SK-N-MC (cell line): ENCODE results near the gene APOE.
"Not testable (repeated sequence)": the region's sequence is repeated elsewhere in the genome, so short reads cannot be mapped to it uniquely, and the experiment has no call there.

ENCODE experiments used
- DNase-seq: peaks from one replicate; pipeline ENCODE4 v3.0.0-alpha.2; 2011; ENCODE audit warnings: low read depth, low spot score
- H3K27ac ChIP-seq: fragments of 200-600 bp; sonication (generic); 2 replicates; pipeline ENCODE4 v1.5.1; 2016; ENCODE audit warnings: mixed run types
- H3K36me3 ChIP-seq: fragments of 200-600 bp; sonication (generic); 2 replicates; pipeline ENCODE4 v1.6.1; 2017; ENCODE audit warnings: antibody characterized with exemption, low read length, mixed read lengths; ENCODE audit not compliant: insufficient read depth
- H3K4me3 ChIP-seq: fragments of 200-600 bp; sonication (generic); 2 replicates; pipeline ENCODE4 v1.5.1; 2016
- H3K9ac ChIP-seq: fragments of 200-600 bp; sonication (generic); 2 replicates; pipeline ENCODE4 v1.8.0; 2017; ENCODE audit warnings: mixed run types, mixed read lengths; ENCODE audit not compliant: insufficient read length
- H3K9me3 ChIP-seq: fragments of 200-600 bp; sonication (generic); 2 replicates; pipeline ENCODE4 v1.6.1; 2017; ENCODE audit warnings: low read depth, mild to moderate bottlenecking, antibody characterized with exemption, low read length, moderate library complexity, mixed read lengths
- EZH2 ChIP-seq: fragments of 200-600 bp; sonication (generic); IDR thresholded peaks from one replicate; pipeline ENCODE4 v1.6.1; 2017; ENCODE audit warnings: antibody characterized with exemption
- FOXP2 ChIP-seq: optimal IDR thresholded peaks from 2 replicates; pipeline ENCODE3; 2011; ENCODE audit warnings: mild to moderate bottlenecking, moderate library complexity; ENCODE audit not compliant: insufficient read depth; ENCODE audit errors: extremely low read length, control extremely low read depth
- POLR2AphosphoS5 ChIP-seq: IDR thresholded peaks from 2 replicates; pipeline ENCODE4 v1.6.1; 2012; ENCODE audit warnings: mild to moderate bottlenecking, low read depth, low read length, borderline replicate concordance

The APOE gene

GRCh38 chr19:44909775-44910174 is 4.2 kb downstream of the APOE start:
- no peak for DNase-seq

DNA sequence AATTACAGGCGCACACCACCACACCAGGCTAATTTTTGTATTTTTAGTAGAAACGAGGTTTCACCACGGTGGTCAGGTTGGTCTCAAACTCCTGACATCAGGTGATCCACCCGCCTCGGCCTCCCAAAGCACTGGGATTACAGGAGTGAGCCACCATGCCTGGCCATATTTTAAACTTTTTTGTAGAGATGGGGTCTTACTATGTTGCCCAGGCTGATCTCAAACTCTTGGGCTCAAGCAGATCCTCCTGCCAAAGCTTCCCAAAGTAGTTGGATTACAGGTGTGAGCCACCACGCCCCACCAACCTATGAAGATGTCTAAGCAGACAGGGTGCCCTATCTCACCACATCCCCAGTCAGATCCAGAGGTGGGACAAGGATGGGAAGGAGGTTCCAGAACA is 6.3 kb downstream of the APOE start:
- not testable (repeated sequence) for DNase-seq, H3K27ac ChIP-seq, H3K4me3 ChIP-seq, H3K9ac ChIP-seq, H3K9me3 ChIP-seq, H3K36me3 ChIP-seq

More at GRCh38 chr19:44909775-44910174, 4.2 kb downstream of the APOE start:
- Histone ChIP-seq H3K9ac (no peak overlapping the region), H3K36me3 (no peaks in the 10 kb centered on the region), H3K4me3 (no peak overlapping the region), H3K9me3 (no peaks in the 10 kb centered on the region), H3K27ac (no peak overlapping the region)
- TF ChIP-seq POLR2AphosphoS5 (no peak), EZH2 (no peak), FOXP2 (no peak)

GRCh38 chr19:44912854-44913253 is 7.3 kb downstream of the APOE start:
- Histone ChIP-seq H3K9me3 (no peaks in the 10 kb centered on the region), H3K27ac (no peak overlapping the region), H3K4me3 (no peak overlapping the region), H3K36me3 (no peaks in the 10 kb centered on the region), H3K9ac (no peak overlapping the region)
- TF ChIP-seq FOXP2 = no peak
- TF ChIP-seq POLR2AphosphoS5 = no peak
- TF ChIP-seq EZH2 = no peak
- no peak for DNase-seq

DNA sequence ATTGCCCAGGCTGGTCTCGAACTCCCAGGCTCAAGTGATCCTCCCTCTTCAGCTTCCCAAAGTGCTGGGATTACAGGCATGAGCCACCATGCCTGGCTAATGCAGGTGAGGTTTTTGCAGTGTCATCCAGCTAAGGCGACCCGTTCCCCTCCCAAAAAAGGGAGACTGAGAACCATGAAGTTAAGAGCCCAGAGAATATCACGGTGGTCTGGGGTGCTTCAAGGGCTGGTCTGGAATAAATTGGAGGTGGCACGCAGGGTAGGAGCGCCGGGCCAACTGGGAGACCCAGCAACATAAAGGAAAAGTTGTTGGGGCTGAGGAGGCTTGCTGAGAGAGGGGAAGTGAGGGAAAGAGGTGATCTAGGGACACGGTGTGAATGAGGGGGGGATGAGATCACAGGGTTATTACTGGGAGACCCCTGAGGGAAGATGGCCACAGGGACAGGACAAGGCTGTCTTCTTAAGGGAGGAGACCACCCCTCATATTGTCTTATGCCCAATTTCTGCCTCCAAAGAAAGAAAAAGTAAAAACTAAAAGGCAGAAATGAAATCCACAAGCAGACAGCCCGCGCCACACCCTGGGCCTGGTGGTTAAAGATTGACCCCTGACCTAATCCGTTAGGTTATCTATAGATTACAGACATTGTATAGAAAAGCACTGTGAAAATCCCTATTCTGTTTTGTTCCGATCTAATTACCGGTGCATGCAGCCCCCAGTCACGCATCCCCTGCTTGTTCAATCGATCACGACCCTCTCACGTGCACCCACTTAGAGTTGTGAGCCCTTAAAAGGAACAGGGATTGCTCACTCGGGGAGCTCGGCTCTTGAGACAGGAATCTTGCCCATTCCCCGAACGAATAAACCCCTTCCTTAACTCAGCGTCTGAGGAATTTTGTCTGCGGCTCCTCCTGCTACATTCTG is 8.2 kb downstream of the APOE start:
- H3K27ac ChIP-seq, H3K9ac ChIP-seq, DNase-seq, H3K36me3 ChIP-seq, H3K4me3 ChIP-seq, H3K9me3 ChIP-seq: not testable (repeated sequence)

DNA sequence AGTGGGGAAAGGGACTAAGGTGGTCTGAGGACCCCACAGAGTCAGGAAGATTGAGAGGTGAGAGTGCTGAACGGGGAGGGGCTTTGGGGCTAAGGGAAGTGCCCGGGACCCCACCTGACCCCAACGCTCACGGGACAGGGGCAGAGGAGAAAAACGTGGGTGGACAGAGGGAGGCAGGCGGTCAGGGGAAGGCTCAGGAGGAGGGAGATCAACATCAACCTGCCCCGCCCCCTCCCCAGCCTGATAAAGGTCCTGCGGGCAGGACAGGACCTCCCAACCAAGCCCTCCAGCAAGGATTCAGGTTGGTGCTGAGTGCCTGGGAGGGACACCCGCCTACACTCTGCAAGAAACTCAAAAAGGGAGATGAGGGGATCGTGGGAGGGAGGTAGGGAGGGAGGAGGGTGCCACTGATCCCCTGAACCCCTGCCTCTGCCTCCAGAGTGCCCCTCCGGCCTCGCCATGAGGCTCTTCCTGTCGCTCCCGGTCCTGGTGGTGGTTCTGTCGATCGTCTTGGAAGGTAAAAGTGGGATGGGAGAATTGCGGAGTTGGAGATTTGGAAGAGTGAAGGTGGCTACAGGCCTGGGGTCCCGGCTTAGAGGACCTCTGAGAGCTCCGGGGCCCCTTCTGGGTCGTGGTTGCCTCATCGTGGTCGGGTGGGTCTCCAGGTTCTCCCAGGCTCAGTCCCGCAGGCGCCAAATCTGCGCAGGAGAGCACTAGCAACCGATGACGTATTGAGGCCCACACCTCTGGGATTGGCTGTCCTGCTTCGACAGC is 9.0 kb downstream of the APOE start, which contains the start of gene APOC1:
APOC1 (plus strand) TSS at position 176 of the 774 bp plus-strand sequence; CDS start at position 460, 284 bp downstream.
- not testable (repeated sequence) for H3K36me3 ChIP-seq, H3K9me3 ChIP-seq, H3K27ac ChIP-seq
- peak within 1 kb of the TSS; percentile 71 for H3K4me3 ChIP-seq
- H3K9ac ChIP-seq = peak within 1 kb of the TSS; percentile 71
- peak; percentile 51 for DNase-seq

DNA sequence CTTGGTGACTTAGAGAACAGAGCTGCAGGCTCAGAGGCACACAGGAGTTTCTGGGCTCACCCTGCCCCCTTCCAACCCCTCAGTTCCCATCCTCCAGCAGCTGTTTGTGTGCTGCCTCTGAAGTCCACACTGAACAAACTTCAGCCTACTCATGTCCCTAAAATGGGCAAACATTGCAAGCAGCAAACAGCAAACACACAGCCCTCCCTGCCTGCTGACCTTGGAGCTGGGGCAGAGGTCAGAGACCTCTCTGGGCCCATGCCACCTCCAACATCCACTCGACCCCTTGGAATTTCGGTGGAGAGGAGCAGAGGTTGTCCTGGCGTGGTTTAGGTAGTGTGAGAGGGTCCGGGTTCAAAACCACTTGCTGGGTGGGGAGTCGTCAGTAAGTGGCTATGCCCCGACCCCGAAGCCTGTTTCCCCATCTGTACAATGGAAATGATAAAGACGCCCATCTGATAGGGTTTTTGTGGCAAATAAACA is 18.7 kb downstream of the APOE start:
- TF ChIP-seq POLR2AphosphoS5 (no peak), FOXP2 (no peak), EZH2 (no peak)
- Histone ChIP-seq H3K9ac (no peak overlapping the region), H3K36me3 (no peaks in the 10 kb centered on the region), H3K27ac (no peak overlapping the region), H3K9me3 (no peaks in the 10 kb centered on the region), H3K4me3 (no peak overlapping the region)
- no peak for DNase-seq

DNA sequence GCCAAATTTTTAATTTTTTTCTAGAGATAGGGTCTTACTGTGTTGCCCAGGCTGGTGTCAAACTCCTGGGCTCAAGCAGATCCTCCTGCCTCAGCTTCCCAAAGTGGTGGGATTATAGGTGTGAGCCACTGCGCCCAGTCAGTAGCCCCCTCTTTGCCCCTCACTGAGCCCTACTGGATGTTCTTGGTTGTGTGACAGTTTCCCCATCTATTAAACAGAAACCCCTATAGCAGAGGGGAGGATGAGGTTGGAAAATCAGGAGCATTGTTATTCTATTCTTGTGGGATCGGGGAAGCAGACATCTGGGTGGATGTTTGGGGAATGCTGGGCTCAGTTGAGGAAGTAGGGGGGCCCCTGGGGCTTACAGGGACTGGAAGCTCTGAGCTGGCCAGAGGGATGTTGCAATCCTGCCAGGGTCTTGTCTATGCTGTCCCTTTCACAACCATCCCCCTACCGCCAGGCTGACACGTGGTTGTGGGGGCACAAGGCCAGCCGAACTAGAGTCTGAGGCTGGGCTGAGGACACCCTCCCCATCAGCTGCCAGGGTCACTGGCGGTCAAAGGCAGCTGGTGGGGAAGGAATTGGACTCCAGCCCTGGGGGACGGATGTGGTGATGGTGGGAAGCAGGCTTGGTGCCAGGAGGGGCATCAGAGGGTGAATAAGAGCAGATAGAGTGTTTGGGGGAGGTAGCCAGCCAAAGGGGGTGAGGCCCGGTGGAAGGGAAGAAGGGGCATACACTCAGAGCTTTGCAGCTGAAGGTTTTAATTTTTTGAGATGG is 19.7 kb downstream of the APOE start:
- TF ChIP-seq EZH2 (no peak), POLR2AphosphoS5 (no peak), FOXP2 (no peak)
- Histone ChIP-seq H3K9me3 (no peaks in the 10 kb centered on the region), H3K9ac (no peak overlapping the region), H3K27ac (no peak overlapping the region), H3K4me3 (no peak overlapping the region), H3K36me3 (no peaks in the 10 kb centered on the region)
- no peak for DNase-seq

DNA sequence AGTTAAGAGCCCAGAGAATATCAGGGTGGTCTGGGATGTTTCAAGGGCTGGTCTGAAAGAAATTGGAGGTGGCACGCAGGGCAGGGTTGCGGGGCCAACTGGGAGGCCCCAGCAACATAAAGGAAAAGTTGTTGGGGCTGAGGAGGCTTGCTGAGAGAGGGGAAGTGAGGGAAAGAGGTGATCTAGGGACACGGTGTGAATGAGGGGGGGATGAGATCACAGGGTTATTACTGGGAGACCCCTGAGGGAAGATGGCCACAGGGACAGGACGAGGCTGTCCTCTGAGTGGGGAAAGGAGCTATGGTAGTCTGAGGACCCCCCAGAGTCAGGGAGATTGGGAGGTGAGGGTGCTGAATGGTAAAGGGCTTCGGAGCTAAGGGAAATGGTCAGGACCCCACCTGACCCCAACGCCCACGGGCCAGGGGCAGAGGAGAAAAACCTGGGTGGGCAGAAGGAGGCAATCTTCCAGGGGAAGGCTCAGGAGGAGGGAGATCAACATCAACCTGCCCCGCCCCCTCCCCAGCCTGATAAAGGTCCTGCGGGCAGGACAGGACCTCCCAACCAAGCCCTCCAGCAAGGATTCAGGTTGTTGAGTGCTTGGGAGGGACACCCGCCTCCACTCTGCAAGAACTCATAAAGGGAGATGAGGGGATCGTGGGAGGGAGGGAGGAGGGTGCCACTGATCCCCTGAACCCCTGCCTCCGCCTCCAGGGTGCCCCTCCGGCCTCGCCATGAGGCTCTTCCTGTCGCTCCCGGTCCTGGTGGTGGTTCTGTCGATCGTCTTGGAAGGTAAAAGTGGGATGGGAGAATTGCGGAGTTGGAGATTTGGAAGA is 20.9 kb downstream of the APOE start:
- H3K9ac ChIP-seq, H3K9me3 ChIP-seq, DNase-seq, H3K36me3 ChIP-seq, H3K27ac ChIP-seq: not testable (repeated sequence)
- peak overlapping the region; percentile 66 for H3K4me3 ChIP-seq
